ENCODE results near the gene GNG7. TPM values are rescaled to one million over a fixed set of nuclear protein-coding genes. Genes with fewer than 3 reads are reported as not detected.

Gene GNG7
- total and polyA plus RNA-seq, 10 of the 15 experiments (the other 5 are each of a cell fraction or from before 2014, with no cell fraction given): 1.9 to 13.6 (median 6.5) TPM

GRCh38 chr19:2476451-2477140 is 225.9 kb downstream of the GNG7 start (continued):
- TF ChIP-seq REST (IDR thresholded peaks at IDR 0.05; ENCODE audit: low read depth, low read length) (0 out of 2 replicates have a peak, but pooled peaks have one; percentile 6), IKZF2 (IDR thresholded peaks at IDR 0.05) (no peak), MXI1 (IDR thresholded peaks at IDR 0.05; ENCODE audit: low read depth, low read length) (no peak), NFYA (IDR thresholded peaks at IDR 0.05; ENCODE audit: borderline replicate concordance, low read depth, low read length) (no peak), SUZ12 (IDR thresholded peaks at IDR 0.05; ENCODE audit: unreplicated experiment) (no peak), TARDBP (IDR thresholded peaks at IDR 0.05; ENCODE audit: borderline replicate concordance) (no peak), SMAD5 (IDR thresholded peaks at IDR 0.05; ENCODE audit: low read depth) (no peak; the same call in 1 of the 2 replicates), NR2C2 (IDR thresholded peaks at IDR 0.05; ENCODE audit: borderline replicate concordance, control insufficient read depth, insufficient read length, low read depth) (no peak), MEF2B (IDR thresholded peaks at IDR 0.05; ENCODE audit: partially characterized antibody, poor library complexity, severe bottlenecking) (no peak), CBX3 (IDR thresholded peaks at IDR 0.05; ENCODE audit: borderline replicate concordance, low read depth) (no peak), SKIL (IDR thresholded peaks at IDR 0.05; ENCODE audit: low read depth, poor library complexity, severe bottlenecking) (no peak), MTA3 (IDR thresholded peaks at IDR 0.05; ENCODE audit: borderline replicate concordance, low read length) (no peak), TCF3 (IDR thresholded peaks at IDR 0.05; ENCODE audit: borderline replicate concordance, insufficient read depth, low read depth, low read length) (no peak), KDM1A (IDR thresholded peaks at IDR 0.05; ENCODE audit: borderline replicate concordance) (no peak), SIN3A (IDR thresholded peaks at IDR 0.05; ENCODE audit: low read depth, low read length) (peak; percentile 61; the same call in 1 of the 2 replicates), CEBPB (IDR thresholded peaks at IDR 0.05; ENCODE audit: borderline replicate concordance in 1 of 2, low read depth in 2 of 2, low read length in 2 of 2) (no peak), HDAC6 (IDR thresholded peaks at IDR 0.05; ENCODE audit: unreplicated experiment) (no peak), HDGF (IDR thresholded peaks at IDR 0.05) (0 out of 2 replicates have a peak, but pooled peaks have one; percentile 36), PML (IDR thresholded peaks at IDR 0.05; ENCODE audit: low read length) (no peak), ZBTB4 (CRISPR knock-in tag; IDR thresholded peaks at IDR 0.05) (no peak), CHD1 (IDR thresholded peaks at IDR 0.05; ENCODE audit: low read depth, low read length) (peak; percentile 9; the same call in 1 of the 2 replicates), HCFC1 (IDR thresholded peaks at IDR 0.05; ENCODE audit: low read length) (no peak)

Data from GM12878 (cell line).